Measurements from ENCODE around the gene NR5A2. TPM values are rescaled to one million over a fixed set of nuclear protein-coding genes. Genes with fewer than 3 reads are reported as not detected.

The NR5A2 gene
- total RNA-seq, 1 donor from 2014 or later, result 8.3 TPM

DNA sequence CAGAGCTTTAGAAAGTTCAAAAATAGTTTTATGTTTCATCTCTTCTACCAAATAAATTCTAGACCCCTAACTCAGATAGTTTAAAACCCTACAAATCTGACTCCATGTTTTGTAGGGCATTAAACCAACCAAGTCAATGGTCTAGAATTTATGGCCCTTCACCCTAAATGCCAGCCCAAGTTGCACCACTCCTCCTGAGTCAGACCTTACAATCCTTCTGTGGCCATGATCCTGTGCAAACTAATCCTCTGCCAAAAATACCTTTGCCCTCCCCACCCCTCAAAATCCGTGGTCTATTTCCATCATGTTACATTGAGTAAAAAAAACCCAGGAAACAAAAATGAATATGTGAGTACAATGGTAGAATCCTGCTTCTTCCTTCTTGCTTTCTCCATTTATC lies 179.3 kb downstream of the NR5A2 start:
- no peak for DNase-seq

GRCh38 chr1:200207711-200208126 lies 180.2 kb downstream of the NR5A2 start:
- no peak for DNase-seq

DNA sequence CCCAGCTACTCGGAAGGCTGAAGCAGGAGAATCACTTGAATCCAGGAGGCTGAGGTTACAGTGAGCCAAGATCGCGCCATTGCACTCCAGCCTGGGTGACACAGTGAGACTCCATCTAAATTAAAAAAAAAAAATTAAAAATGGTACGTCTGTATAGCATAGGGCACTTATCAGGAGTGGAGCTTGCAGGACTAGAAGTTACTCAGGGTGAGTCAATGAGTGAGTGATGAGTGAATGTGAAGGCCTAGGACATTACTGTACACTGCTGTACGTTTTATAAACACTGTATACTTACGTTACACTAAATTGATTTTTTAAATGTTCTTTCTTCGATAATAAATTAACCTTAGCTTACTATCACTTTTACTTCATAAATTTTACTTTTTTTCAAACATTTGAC lies 183.6 kb downstream of the NR5A2 start:
- no peak for DNase-seq

- no peak for DNase-seq
Measured at GRCh38 chr1:200213392-200213791, 185.9 kb downstream of the NR5A2 start.

DNA sequence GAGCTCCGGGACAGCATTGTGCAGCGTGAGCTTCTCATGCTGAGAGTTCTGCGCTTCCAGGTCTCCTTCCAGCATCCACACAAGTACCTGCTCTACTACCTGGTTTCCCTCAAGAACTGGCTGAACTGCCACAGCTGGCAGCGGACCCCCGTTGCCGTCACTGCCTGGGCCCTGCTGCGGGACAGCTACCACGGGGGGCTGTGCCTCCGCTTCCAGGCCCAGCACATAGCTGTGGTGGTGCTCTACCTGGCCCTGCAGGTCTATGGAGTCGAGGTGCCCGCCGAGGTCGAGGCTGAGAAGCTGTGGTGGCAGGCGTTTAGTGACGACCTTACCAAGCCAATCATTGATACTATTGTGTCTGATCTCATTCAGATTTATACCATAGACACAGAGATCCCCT lies 186.4 kb downstream of the NR5A2 start:
- DNase-seq, result no peak

DNA sequence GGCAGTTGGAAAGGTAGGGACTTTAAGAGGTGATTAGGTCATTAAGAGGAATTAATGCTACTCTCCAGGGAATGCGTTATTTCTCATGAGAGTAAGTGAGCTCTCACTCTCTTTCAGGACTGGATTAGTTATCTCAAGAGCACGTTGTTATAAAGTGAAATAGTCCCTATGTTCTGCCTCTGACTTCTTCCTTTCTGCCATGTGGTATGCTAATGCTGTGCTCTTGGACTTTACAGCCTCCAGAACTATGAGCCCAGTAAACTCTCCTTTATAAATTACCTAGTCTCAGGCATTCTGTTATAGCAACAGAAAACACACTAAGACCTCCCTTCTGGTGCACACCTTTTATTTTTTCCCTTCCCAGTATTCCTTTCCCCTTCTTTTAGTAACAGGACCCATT lies 187.8 kb downstream of the NR5A2 start:
- DNase-seq, result no peak

- DNase-seq, result no peak
Measured at GRCh38 chr1:200217703-200218102, 190.2 kb downstream of the NR5A2 start.

DNA sequence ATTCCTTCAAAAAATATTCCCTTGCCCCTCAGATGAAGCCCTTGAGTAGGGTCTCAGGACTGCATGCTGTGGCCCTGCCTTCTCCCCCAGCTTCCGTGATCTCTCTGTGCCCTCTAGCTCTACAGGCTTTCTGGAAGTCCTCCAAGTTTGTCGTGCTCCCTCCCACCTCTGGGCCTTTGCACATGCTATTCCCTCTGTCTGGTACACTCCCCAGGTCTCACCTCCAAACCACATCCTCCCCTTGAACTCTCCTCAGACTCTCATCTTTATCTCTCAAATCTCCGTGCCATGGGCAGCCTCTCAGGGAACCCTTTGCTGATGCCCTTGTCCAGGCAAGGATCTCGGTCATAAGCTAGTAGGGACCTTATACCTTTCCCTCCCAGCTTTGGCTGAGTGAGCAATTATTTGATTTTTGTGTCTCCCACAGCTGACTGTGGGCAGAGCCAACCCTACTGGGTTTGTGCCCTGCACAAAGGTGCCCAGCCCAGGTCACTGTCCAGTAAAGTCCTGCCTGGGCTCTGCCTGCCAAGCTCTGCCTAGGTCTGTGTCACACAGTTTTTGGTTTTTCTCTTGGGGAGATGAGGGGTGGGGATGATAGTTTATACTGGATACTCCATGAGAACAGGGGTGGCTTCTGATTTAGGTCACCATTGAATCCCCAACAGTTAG lies 194.2 kb downstream of the NR5A2 start:
- no peak for DNase-seq

DNA sequence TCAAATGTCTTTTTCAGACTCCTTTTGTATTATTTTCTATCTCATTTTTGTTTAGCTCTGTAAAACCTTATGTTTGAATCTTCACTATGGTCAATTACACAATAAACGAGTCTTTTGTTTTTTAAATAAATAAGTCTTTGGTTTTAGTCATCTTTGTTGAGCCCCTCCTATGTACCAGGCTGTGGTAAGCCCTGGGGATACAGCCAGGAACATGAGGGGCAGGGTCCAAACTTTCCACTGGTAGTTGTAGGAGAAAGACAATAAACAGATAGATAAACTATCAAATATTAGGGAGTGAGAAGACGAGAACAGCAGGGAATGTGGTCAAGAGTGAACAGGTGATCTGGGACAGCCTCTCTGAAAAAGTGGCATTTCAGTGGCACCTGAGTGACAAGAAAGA lies 195.7 kb downstream of the NR5A2 start:
- no peak for DNase-seq

DNA sequence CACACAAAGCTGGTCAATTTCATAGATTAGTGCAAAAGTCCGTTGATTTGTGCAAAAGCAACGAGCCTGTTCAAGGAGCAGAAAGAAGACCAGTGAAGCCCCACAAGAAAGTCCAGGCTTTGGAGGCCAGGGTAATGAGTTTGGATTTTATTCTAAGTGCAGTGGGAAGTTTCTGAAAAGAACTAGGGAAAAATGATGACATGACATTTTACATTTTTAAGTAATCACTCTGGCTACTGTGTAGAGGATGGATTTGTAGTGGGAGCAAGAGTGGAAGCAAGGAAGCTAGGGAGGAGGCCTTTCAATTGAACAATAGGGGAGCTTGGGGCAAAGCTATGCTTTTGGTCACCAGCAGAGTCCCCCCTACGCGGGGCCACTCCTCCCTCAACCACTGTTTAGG lies 196.1 kb downstream of the NR5A2 start:
- DNase-seq, result no peak

GRCh38 chr1:200224315-200224714 lies 196.8 kb downstream of the NR5A2 start:
- no peak for DNase-seq

DNA sequence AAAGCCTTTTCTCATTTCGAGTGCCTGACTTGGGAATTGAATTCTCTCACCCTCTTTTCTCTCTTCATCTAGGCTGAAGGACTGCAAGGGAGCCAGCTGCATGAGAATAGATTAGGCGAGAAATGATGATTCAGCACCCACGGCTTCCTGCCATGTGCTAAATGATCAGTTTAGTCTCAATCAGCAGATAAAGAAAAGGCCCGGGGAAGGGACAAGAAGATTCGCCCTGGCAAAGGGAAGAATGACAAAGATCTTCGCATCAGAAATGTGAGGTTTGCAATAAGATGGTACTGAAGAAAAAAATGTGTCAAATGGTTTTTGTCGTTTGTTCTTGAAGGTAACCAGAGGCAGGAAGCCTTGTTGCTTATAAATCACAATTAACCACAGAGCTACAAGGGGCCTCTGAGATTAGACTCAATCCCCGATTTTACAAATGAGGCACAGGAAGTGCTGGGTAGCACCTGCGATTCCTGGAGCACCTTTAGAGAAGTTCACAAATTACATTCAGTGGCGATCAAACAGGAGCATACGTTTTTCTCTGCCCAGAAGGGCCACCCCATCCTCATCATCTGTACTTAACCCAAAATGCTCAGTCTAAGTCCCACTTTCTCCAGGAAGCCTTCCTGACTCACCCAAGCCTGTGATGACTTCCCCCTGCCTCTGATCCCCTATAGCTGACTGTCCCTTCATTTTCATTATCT lies 198.9 kb downstream of the NR5A2 start:
- DNase-seq, result peak; percentile 6

DNA sequence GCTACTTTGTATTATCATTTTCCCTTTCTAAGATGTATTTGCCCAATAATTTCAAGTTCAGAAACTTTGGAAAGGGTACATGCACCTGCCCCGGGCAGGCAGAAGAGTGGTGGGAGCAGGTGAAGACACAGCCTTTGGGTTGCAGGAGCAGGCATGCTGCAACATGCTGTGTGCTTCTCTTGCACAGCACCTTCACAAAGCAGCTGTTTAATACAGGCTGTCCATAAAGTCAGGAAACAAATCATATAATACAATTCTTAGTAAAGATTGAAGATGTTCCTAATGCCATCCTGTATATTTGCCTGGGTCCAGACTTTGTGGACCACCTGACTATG lies 199.4 kb downstream of the NR5A2 start:
- no peak for DNase-seq

Small RNA genes lying within 50 kb of the gene (small RNA-seq; reads per million reads assigned to genes)
- not detected for gene RNU6-570P (ENCODE audit: low replicate concordance)
- gene RNU6-609P (ENCODE audit: low replicate concordance), result not detected
- gene RNU6-716P (ENCODE audit: low replicate concordance), result not detected

Measured in tongue (tissue), 3 donors.